HPDE6-E6E7 (cell line): Measurements from ENCODE around the gene CFDP1.
"Not testable (repeated sequence)": the region's sequence is repeated elsewhere in the genome, so short reads cannot be mapped to it uniquely, and the experiment has no call there.

ENCODE experiments used
- DNase-seq: peaks from one replicate; pipeline ENCODE4 v3.0.0; 2011; ENCODE audit warnings: missing footprints; ENCODE audit errors: extremely low spot score

Gene CFDP1

DNA sequence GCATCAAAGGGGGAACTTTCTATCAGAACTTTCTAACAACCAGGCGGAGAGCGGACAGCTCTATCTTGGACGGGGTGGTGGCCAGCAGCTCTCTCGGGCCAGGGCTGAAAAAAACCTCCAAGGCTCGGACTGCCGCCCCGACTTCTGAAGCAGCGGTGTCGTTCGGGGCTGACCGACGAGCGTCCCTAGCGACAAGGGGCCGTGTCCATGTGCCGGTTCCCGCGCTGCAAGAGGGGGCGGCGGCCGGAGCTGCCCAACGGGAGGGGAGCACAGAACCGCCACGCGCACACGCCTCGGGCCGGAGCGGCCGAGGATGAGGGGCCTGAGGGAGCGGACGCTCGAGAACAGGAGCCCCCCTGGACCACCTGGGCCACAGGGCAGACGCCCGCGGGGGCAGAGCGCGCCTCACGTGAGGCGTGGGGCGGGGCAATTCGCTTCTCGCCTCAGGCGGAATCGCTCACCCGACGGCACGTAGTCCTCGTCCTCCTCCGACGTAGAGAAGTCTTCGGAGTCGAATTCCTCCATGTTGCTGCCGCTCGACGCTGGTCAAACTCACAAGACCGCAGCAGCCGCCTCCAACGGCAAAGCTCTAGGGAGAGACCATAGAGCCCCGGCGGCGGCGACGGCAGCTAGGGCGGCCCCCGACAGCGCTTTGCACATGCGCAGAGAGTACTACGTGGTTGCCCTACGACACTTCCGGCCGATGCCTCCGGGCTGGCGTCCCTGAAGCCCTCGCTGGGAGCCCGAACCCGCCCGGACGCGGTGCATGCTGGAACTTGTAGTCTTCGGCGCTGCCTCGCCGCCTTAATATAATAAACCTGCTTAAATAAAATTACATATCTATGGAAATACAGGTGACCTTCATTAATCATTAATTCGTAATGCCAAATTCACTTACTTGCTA is at the start of gene CFDP1:
Gene CFDP1 (minus strand): TSS at position 676 of the 904 bp plus-strand sequence. CDS start 151 bp downstream, at position 525.
- peak; percentile 100 for DNase-seq

DNA sequence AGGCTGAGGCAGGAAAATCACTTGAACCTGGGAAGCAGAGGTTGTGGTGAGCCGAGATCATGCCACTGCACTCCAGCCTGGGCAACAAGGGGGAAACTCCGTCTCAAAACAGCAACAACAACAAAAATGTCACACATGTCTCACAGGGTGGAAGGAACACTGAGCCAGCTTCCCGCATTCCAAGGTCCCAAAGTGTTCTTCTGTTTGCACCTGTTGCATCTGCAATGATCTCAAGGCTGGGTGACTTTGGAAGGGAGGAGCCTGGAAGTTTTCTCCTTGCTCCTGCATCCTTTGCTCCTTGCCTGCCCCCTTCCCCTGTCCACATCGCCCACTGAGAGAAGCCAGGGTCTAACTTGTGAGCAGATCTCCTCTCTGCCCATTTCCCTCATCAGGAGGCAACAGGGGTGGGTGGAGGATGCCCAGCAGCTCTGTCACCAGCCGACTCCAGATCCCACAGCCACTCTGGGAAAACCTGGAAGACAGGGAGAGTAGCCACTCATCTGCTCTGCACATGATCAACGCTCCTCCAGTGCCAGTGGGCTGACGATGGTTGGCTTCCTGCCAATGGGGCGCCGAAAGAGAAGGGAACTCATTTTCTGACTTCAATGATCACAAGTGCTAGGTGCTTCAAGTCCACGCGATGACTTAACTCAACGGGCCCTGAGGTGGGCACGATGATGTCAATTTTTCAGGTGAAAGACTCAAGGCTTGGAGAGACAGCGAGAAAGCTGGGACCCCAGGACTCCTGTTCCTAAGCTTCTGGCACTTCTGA is 49.3 kb upstream of the CFDP1 start:
- no peak for DNase-seq

DNA sequence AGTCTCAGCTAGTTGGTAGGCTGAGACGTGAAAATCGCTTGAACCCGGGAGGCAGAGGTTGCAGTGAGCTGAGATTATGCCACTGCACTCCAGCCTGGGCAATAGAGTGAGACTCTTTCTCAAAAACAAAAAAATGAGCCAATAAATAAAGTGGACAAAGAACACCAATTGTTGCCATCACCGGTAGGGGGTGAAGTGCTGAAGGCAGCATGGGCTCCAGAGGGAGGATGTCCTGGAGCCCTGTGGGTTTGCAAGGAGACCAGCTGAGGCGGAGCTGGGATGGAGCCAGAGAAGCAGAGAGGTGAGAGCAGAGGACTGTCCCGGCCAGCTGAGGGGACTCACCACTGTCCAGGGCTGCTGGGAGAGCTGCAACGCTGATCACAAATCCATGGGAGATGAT is 48.2 kb upstream of the CFDP1 start:
- DNase-seq = no peak

DNA sequence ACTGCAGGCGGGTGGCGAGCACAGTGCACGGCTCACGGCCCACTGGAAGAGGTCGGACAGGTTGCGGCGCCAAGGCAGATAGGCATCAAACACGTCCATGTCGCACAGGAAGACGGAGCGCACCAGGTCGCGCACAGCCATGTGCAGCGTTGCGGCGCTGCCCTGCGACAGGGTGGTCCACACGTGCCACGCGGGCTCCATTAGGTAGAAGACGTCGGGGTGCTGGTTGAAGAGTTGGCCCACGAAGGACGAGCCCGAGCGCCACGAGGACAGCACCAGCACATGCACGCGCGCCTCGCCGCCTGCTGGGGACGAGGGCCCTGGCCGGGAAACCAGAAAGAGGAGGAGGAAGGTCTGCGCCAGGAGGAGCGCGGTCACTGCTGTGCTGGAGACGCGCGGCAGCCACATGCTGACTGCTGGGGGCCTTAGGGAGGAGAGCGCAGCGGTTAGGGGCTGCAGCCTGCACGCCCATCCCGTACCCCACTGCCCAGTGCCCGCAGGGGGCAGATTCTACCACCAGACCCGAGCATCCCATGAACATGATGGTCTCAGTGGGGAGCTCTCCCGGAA is 46.2 kb upstream of the CFDP1 start:
- no peak for DNase-seq

DNA sequence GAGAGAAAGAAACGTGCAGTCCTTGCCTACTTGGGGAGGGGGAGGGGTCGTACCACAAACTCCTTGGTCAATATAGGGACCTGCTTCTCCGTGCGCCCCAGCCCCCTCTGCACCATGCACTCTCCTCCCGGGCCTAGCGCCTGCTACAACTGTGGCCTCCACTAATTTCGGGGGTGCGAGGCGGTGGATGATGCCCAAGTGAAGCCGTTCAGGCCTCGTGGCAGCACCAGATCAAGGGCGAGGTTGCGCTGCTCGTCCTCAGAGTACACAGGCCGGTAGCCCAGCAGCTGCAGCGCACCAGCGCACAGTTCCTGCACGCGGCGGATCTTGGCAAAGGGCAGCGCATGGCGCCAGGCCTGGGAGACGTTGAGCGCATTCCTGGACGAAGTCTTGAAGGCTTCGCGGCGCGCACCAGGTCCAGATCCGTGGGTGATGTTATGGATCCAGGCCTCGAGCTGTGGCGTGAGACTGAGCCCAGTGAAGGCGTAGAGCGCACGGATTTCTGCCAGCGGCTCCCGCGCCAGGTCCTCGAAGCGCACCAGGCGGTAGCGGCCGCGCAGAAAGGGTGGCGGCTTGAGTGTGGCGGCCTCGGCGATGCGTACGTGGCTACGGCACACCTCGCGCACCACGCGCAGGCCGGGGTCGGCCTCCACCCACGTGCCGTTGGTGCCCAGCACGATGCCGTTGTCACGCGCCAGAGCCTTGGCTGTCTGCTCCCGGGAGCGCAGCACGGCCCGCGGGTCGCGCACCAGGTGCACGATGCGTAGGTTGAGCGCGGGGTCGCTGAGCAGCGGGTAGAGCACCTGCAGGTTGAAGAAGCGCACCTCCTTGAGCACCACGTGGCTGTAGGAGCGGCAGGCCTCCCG is 45.4 kb upstream of the CFDP1 start:
- DNase-seq = no peak

DNA sequence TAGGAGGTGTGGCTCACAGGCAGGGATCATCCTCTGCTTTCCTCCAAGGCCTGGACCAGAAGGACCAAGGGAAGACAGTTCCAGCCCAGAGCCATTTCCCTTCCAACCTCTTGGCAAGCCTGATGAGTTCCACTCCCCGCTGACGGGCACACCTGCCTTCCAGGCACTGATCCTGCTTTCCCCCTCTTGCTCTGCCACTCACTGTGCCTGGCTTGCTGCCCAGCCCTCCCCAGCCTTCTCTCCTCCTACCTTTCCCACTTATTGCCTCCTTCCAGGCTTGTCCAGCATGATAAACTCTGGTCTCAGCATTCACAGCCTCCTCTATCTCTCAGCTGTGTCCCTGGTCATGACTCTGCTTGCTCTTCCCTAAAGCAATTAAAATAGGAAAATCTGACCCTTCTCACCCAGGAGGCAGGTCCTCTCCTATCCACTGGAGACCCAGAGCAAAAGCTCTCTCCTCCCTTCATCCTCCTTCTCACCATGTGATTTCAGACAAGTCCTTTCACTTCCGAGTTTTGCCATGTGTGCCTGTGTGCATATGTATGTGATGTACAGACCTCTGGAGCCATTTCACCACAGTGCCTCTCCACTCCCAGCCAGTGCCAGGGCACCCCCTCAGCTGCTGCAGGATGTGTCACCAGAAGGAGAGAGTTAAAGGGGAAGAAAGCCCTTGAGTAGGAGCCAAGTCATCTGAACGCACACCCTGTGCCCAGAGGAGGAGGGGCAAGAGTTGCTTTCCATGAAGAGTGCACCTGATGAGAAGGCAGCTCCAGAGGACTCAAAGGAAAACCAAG is 44.6 kb upstream of the CFDP1 start:
- DNase-seq = no peak

DNA sequence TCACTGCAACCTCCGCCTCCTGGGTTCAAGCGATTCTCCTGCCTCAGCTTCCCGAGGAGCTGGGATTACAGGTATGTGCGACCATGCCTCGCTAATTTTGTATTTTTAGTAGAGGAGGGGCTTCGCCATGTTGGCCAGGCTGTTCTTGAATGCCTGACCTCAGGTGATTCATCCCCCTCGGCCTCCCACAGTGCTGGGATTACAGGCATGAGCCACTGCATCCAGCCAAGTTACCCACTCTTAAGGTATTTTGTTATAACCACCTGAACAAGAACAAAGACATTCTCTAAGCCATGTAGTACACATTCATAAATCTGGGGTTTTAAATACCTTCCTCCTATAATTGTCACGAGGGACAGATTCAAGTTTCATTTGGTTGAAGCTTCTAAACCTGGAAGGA is 43.5 kb upstream of the CFDP1 start:
- DNase-seq = no peak

DNA sequence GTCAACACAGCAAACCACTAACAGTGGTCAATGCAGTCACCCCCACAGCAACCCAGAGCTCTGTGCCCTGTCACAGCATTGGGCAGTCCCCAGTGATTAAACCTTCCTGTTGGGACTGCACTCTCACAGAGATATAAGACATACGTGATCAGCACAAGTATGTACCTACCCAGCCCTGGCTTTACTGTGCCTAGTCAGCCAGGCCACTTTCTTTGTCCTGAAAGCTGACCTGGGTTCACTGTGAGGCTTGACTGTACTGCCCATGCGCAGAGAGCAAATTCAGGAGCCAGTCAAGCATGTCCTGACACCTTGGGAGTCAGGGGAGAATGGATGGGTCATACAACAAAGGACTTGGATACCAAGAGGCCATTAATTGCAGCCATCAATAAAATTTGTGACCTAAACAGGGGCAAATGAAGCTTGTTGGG is 42.1 kb upstream of the CFDP1 start:
- no peak for DNase-seq

DNA sequence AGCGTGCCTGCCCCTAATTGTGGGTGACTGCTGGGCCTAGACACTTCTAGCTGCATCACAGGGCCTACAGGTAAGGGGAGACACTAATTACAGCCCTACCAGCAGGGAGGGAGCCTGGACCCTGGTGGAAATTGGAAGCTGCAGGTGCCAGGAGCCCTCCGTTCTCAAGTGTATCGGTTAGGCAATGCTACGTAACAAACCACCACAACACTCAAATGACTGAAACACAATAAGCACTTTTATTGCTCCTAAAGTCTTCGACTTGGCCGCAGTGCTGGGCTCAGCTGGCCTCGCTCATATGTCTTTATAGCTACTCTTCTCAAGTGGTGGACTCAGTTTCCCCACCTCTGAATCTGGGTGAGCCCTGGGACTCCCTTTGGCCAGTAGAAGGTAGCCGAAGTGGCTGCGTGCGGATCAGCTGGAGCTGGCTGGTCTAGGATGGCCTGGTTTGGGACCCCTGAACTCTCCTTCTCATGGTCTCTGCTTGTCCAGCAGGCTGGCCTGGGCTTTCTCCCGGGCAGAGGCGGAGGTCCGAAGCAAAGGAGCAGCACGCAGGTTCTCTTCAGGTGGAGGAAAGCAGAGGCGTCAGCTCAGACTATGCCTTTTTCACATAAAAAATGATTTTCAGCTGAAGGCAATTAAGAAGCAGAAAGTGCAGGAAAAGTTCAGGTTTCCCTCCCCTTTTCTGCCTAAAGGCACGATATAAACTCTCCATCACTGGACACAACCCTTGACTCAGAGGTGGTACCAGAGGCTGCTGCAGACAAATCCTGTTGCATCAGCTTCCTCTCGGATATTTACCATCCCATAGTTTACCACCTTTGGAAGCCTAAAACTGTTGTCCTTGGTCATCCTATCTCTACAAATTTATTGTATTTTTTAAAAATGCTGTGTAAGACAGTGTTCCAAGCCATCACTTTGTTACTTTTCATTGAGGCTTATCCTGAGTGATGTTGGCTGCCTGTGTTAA is 39.9 kb upstream of the CFDP1 start:
- DNase-seq = no peak

DNA sequence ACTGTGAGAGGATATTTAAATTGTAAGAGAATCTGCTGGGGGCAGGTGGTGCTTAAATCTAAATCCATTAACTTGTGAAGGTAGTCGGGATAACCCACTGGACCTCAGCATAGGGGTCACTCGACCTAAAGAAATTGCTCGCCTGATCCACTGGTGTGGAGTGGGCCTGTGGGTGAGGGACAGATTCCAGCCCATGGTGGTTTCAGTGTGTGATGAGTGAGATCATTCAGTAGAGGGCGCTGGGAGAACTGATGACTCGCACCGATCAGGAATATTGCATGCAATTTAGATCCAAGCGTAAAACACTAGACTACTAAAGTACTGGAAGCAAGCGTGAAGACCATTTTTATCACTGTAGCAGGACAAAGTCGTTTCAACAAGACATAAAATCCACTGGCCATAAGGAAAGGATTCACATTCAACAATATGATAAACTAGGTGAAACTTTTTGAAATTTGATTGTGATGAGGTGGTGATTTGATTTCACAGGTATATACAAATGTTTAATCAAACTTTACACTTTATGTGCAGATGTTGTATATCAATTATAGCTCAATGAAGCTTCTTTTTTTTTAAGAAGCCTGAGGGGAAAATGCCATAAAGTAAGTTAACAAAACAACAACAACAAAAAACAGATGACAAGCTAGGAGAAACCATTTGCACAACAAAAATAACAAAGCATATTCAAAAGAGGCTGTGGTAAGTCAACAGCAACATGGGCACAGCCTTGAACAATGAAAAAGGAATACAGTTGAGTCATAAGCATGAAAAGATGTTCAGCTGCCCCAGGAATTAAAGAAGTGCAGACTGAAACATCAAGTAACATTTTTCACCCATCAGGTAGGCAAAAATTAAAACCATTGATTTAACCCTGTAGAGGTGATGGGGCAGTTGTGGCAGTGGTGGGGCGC is 38.7 kb upstream of the CFDP1 start:
- peak; percentile 85 for DNase-seq

DNA sequence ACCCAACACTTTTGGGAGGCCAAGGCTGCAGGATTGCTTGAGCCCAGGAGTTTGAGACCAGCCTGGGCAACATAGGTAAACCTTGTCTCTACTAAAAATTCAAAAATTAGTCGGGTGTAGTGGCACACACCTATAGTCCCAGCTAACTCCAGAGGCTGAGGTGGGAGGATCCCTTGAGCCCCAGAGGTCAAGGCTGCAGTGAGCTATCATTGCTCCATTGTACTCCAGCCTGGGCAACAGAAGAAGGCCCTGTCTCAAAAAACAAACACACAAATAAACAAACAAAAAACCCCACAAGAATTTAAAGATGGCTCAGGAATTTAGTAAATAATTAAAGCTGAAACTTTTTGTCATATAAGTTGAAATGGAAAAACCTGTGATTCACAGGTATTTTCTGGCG is 33.5 kb upstream of the CFDP1 start:
- DNase-seq = no peak

DNA sequence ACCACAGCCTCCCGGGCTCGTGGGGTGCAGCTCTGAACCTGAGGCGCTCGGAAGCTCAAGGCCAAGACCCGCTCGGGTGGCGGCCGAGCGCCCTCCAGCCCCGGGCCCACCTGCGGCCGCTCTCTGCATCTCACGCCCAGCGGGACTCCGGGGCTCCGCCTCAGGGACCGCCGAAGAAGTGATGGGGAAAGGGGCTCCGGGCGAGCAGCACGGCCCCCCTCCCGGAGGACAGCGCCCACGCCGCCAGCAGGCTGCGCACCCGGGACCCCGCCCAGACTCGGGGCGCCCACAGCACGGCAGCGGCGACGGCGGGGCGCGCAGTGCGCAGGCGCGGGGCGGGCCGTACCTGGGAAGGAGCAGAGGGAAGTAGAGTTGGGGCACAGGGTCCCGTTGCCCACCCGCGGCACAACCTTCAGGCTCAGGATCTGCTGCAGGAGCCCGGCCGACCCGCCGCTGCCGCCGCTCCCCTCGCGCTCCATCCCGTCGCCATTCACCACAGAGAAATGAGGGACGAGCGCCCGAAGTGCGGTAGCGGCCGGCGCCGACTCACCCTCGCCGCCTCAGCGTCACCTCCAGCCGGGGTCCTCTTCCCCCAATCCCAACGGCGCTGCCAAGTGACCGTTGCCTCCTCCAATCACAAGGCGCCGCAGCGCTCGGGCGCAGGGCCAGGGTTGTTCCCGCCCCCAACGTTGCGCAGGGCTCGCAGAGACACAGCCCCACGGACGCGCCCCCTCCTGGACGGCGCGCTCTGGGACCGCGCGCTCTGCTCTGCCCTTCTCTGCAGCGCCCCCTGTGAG is 31.0 kb upstream of the CFDP1 start, which contains the start of gene TMEM170A:
Gene TMEM170A (minus strand): TSS at position 568 of the 797 bp plus-strand sequence. CDS start 89 bp downstream, at position 479.
- peak; percentile 99 for DNase-seq

DNA sequence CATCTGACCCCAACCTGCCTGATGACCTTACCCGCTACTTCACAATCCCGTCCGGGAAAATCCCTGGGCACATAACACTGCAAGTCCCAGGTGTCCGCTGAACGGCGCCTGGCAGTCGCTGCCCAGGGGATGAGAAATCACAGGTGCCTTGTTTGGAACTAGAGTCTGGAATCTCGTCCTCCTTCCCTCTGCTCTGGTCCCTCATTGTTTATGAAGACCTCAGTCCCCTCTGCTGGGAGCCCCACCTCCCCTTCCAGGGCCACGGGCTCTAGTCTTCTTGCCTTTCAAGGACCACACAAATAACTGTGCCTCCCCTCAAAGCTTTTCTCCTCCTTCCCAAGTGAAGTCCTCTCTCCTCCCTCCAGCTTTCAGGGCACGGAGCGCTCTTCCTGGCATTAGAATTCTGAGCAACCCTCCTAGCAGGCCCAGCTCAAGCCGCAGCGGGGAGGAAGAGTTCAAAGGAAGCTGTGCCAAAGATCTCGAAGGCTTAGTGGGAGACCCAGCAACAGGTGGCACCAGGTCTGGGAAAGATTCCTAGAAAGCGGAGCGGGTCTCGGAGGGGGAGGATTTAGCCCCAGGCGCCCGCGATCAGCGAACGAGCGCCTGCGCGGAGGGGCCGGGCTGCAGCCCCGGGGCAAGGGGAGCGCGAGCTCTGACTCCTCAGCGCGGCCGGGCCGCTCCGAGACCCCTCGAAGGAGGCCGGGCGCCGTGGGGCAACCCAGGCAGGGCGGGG is 30.3 kb upstream of the CFDP1 start:
- DNase-seq = not testable (repeated sequence)

DNA sequence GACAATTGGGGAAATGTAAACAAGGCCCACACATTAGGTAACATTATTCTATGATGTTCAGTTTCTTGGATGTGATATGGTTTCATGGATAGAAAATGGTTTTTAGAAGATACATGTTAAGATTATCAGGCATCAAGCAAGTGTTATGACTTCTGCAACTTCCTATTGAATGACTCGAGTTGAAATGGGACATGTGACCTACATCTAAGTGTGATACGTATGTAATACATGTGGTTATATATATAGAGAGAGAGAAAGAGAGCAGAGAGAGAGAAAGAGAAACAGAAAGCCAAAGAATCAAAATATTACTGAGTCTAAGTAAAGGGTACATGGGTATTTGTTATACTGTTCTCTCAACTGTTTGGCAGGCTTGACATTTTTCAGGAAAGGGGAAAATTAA is 29.5 kb upstream of the CFDP1 start:
- no peak for DNase-seq

DNA sequence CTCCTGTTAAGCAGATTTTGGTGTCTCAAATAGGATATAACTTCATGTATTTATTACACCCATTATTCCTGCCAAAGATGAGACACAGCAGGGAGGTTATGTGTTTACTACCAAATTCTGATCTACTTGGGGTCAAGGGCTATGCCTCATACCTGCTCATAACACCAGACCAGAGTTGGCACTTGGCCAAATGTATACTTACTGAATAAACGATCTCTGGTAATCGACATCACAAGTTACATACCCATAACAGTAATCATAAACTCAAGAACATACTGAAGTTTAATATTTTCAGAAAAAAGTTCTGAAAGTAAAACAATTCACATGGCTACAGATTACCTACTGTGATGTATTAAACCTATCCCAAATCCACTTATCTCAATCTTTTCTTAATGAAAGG is 28.3 kb upstream of the CFDP1 start:
- DNase-seq = no peak

DNA sequence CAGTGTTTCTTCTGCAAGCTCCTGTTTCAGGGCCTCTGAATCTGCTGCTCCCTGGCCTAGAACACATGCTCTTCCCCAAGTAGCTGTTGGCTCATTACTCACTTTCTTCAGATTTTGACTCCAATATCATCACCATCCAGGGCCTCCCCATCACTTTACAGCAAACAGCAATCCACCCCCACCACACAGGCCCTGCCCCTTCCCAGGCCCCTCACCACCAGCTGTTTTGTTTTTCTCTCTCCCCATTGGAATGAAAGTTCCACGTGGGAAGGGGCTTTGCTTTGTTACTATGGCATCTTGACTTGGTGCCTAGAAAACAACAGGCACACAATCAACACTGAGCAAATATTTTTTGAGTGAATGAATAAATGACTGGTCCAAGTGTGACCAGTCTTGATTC is 27.1 kb upstream of the CFDP1 start:
- DNase-seq = no peak

DNA sequence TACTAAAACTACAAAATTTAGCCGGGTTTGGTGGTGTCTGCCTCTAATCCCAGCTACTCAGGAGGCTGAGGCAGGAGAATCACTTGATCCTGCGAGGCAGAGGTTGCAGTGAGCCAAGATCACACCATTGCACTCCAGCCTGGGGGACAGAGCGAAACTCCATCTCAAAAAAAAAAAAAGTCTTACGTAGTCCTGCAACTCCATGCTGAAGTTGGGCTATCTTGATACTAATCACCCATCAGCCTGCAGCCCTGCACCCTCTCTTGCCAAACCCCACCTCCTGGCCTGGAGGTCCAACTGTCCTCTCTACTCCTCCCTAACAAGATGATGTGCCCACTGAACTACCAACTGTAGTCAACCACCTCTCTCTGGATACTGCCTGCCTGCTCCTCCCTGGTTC is 26.4 kb upstream of the CFDP1 start:
- no peak for DNase-seq
